Measurements from ENCODE around the gene SLC4A1. TPM values are rescaled to one million over a fixed set of nuclear protein-coding genes. Genes with fewer than 3 reads are reported as not detected.

The SLC4A1 gene
- total and polyA plus RNA-seq, 2 experiments from 2014 or later = not detected

- no peaks in the 10 kb centered on the region for H3K9me3 ChIP-seq (ENCODE audit: low read depth)
- TF ChIP-seq CTCF (IDR thresholded peaks at IDR 0.05; ENCODE audit: low read depth, low read length) = peak; percentile 98
- H3K36me3 ChIP-seq = peaks cover 36% of the 10 kb centered on the region
- no peaks in the 10 kb centered on the region for H3K27me3 ChIP-seq
- H3K4me3 ChIP-seq = no peak overlapping the region
- peak overlapping the region; percentile 26 for H3K27ac ChIP-seq
- H3K4me1 ChIP-seq (ENCODE audit: low read depth) = no peaks in the 10 kb centered on the region
- DNase-seq (ENCODE audit: low read depth in 1 of 2, low spot score in 1 of 2) = peak; percentile 88 to 93
These were observed 57.4 kb downstream of the SLC4A1 start for GRCh38 chr17:44210342-44211192.

GRCh38 chr17:44209786-44210341 is 58.1 kb downstream of the SLC4A1 start:
- H3K4me1 ChIP-seq (ENCODE audit: low read depth) = no peaks in the 10 kb centered on the region
- TF ChIP-seq CTCF (IDR thresholded peaks at IDR 0.05; ENCODE audit: low read depth, low read length) = no peak
- peaks cover 29% of the 10 kb centered on the region for H3K36me3 ChIP-seq
- H3K4me3 ChIP-seq = no peak overlapping the region
- H3K27me3 ChIP-seq = no peaks in the 10 kb centered on the region
- H3K9me3 ChIP-seq (ENCODE audit: low read depth) = no peaks in the 10 kb centered on the region
- no peak overlapping the region for H3K27ac ChIP-seq
- DNase-seq (ENCODE audit: low read depth in 1 of 2, low spot score in 1 of 2) = no peak

- no peaks in the 10 kb centered on the region for H3K27me3 ChIP-seq
- H3K4me1 ChIP-seq (ENCODE audit: low read depth) = no peaks in the 10 kb centered on the region
- no peak overlapping the region for H3K27ac ChIP-seq
- no peak for DNase-seq (ENCODE audit: low read depth in 1 of 2, low spot score in 1 of 2)
- TF ChIP-seq CTCF (IDR thresholded peaks at IDR 0.05; ENCODE audit: low read depth, low read length) = no peak
- peaks cover 19% of the 10 kb centered on the region for H3K36me3 ChIP-seq
- H3K9me3 ChIP-seq (ENCODE audit: low read depth) = no peaks in the 10 kb centered on the region
- H3K4me3 ChIP-seq = no peak overlapping the region
These were observed 60.2 kb downstream of the SLC4A1 start for GRCh38 chr17:44207743-44208142.

GRCh38 chr17:44207319-44207718 is 60.6 kb downstream of the SLC4A1 start:
- no peak for DNase-seq (ENCODE audit: low read depth in 1 of 2, low spot score in 1 of 2)
- no peaks in the 10 kb centered on the region for H3K27me3 ChIP-seq
- no peak overlapping the region for H3K27ac ChIP-seq
- H3K36me3 ChIP-seq = peaks cover 19% of the 10 kb centered on the region
- H3K4me1 ChIP-seq (ENCODE audit: low read depth) = no peaks in the 10 kb centered on the region
- no peak for TF ChIP-seq CTCF (IDR thresholded peaks at IDR 0.05; ENCODE audit: low read depth, low read length)
- no peaks in the 10 kb centered on the region for H3K9me3 ChIP-seq (ENCODE audit: low read depth)
- H3K4me3 ChIP-seq = no peak overlapping the region

GRCh38 chr17:44206825-44207155 is 61.1 kb downstream of the SLC4A1 start:
- Histone ChIP-seq H3K27me3 (no peaks in the 10 kb centered on the region), H3K4me3 (no peak overlapping the region), H3K4me1 (ENCODE audit: low read depth) (no peaks in the 10 kb centered on the region), H3K9me3 (ENCODE audit: low read depth) (no peaks in the 10 kb centered on the region), H3K27ac (no peak overlapping the region), H3K36me3 (peaks cover 19% of the 10 kb centered on the region)
- TF ChIP-seq CTCF (IDR thresholded peaks at IDR 0.05; ENCODE audit: low read depth, low read length) = no peak
- no peak for DNase-seq (ENCODE audit: low read depth in 1 of 2, low spot score in 1 of 2)
